ENCODE data around the gene KPNA1. TPM values are rescaled to one million over a fixed set of nuclear protein-coding genes. Genes with fewer than 3 reads are reported as not detected.
"Not testable (repeated sequence)": the region's sequence is repeated elsewhere in the genome, so short reads cannot be mapped to it uniquely, and the experiment has no call there.

The KPNA1 gene
- total and polyA plus RNA-seq, 2 experiments from 2014 or later: 34.0 to 62.6 TPM

- Histone ChIP-seq H2AFZ (no peak overlapping the region), H3K4me2 (ENCODE audit: unreplicated experiment) (no peak overlapping the region), H3K4me1 (ENCODE audit: insufficient read depth) (peaks cover 9% of the 10 kb centered on the region; the same call in 1 of the 2 replicates), H3F3A (ENCODE audit: insufficient read depth) (peaks cover 12% of the 10 kb centered on the region), H3K36me3 (ENCODE audit: low read depth) (no peaks in the 10 kb centered on the region; the same call in 1 of the 2 replicates), H4K20me1 (ENCODE audit: insufficient read depth) (peaks cover 29% of the 10 kb centered on the region), H3K27ac (no peak overlapping the region), H3K9me3 (ENCODE audit: low read depth) (no peaks in the 10 kb centered on the region), H3K79me2 (ENCODE audit: insufficient read depth) (peaks cover 79% of the 10 kb centered on the region), H3K9me2 (ENCODE audit: insufficient read depth) (no peaks in the 10 kb centered on the region), H3K27me3 (replicated peaks; ENCODE audit: insufficient read depth) (no peaks in the 10 kb centered on the region), H3K4me3 (no peak overlapping the region), H3K9ac (no peak overlapping the region)
- TF ChIP-seq EZH2phosphoT487 (IDR thresholded peaks at IDR 0.05; ENCODE audit: insufficient read depth, low read depth): no peak
- no peak for TF ChIP-seq EZH2 (IDR thresholded peaks at IDR 0.05; ENCODE audit: insufficient read depth, poor library complexity, severe bottlenecking)
- DNase-seq: no peak
- in situ Hi-C loops (cut with MboI): no loop called here
- 93 to 95% methylated on average over 8 of the region's 8 CpGs for WGBS, 2 experiments (ENCODE audit: low coverage in 1 of 2, low lambda C conversion rate in 2 of 2, missing lambda C conversion rate in 2 of 2)
Measured at GRCh38 chr3:122510878-122511535, 3.7 kb downstream of the KPNA1 start.

GRCh38 chr3:122508944-122509343, 5.8 kb downstream of the KPNA1 start:
- H3K9ac ChIP-seq; H3K27ac ChIP-seq; H3K4me2 ChIP-seq (ENCODE audit: unreplicated experiment); in situ Hi-C loops (cut with MboI); H3K9me2 ChIP-seq (ENCODE audit: insufficient read depth); H3K9me3 ChIP-seq (ENCODE audit: low read depth); H3K36me3 ChIP-seq (ENCODE audit: low read depth); DNase-seq; H3K4me3 ChIP-seq; H3K27me3 ChIP-seq (replicated peaks; ENCODE audit: insufficient read depth); H2AFZ ChIP-seq; H3K4me1 ChIP-seq (ENCODE audit: insufficient read depth): not testable (repeated sequence)
- peaks cover 36% of the 10 kb centered on the region for H4K20me1 ChIP-seq (ENCODE audit: insufficient read depth)
- H3F3A ChIP-seq (ENCODE audit: insufficient read depth): peaks cover 12% of the 10 kb centered on the region
- H3K79me2 ChIP-seq (ENCODE audit: insufficient read depth): peaks cover 100% of the 10 kb centered on the region
- 82 to 85% methylated on average over 9 of the region's 9 CpGs for WGBS, 2 experiments (ENCODE audit: low coverage in 1 of 2, low lambda C conversion rate in 2 of 2, missing lambda C conversion rate in 2 of 2)

DNA sequence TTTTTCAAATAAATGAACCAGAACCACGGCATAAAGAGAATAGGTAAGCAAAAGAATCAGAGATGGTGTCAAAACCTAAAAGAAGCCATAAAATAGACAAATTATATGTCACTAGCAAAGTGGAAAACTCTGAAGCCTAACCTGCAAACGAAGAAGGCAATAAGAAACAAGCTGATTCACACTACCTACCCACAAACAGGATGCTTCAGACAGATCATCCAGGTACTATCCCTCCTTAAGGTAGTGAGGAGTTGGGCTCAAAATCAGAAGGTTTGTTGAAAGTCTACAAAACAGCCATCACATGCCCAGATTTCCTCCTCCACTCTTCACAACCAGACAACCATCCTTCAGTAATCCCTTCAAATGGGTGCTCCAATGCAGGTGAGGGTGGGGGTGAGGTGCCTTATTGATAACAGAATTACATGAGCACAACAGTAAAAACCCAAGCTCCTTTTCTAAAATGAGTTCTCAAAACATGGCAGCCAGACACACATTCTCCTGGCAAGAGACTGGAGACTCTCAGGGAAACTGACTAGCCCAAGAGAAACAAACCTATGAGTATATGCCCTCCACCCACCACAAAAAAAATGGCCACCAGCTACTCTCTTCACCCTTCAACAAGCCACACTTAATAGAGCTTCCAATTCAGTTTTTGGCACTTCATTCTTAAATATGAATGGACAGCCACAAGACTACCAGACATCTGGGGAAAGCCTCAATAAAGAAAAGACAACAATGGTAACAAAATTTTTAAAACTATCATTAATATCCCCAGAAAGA, 6.4 kb downstream of the KPNA1 start:
- Histone ChIP-seq H3K9me2 (ENCODE audit: insufficient read depth) (no peaks in the 10 kb centered on the region), H3K4me1 (ENCODE audit: insufficient read depth) (peaks cover 7% of the 10 kb centered on the region; the same call in 1 of the 2 replicates), H3K79me2 (ENCODE audit: insufficient read depth) (peaks cover 100% of the 10 kb centered on the region), H3K4me2 (ENCODE audit: unreplicated experiment) (no peak overlapping the region), H3K27me3 (replicated peaks; ENCODE audit: insufficient read depth) (no peaks in the 10 kb centered on the region), H3K27ac (no peak overlapping the region), H3K9ac (no peak overlapping the region), H3K36me3 (ENCODE audit: low read depth) (no peaks in the 10 kb centered on the region; the same call in 1 of the 2 replicates), H2AFZ (no peak overlapping the region), H3K4me3 (no peak overlapping the region), H3F3A (ENCODE audit: insufficient read depth) (peaks cover 7% of the 10 kb centered on the region), H4K20me1 (ENCODE audit: insufficient read depth) (peaks cover 38% of the 10 kb centered on the region), H3K9me3 (ENCODE audit: low read depth) (no peaks in the 10 kb centered on the region)
- no peak for TF ChIP-seq EZH2phosphoT487 (IDR thresholded peaks at IDR 0.05; ENCODE audit: insufficient read depth, low read depth)
- TF ChIP-seq EZH2 (IDR thresholded peaks at IDR 0.05; ENCODE audit: insufficient read depth, poor library complexity, severe bottlenecking): no peak
- 94 to 96% methylated on average over 2 of the region's 2 CpGs for WGBS, 2 experiments (ENCODE audit: low coverage in 1 of 2, low lambda C conversion rate in 2 of 2, missing lambda C conversion rate in 2 of 2)
- in situ Hi-C loops (cut with MboI): no loop called here
- DNase-seq: no peak

DNA sequence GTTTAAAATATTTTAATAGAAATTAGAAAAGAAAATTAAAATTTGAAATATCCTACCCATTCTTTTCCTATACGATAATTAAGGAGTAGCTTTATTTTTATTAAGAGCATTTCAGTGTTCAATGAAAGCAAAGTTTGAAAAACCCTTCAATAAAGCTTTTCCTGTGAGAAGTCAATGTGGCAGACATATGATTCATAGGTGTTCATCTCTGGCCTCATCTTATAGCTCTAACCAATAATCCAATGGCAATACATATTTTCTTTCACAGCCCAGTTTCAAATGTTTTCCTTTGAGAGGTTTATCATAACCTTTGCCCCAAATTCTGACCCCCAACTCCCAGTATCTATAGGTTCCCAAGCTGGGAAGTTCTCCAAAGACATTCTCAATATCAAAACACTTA, 8.3 kb downstream of the KPNA1 start:
- in situ Hi-C loops (cut with MboI): no loop called here
- H3K9ac ChIP-seq: no peak overlapping the region

More for the DNA sequence above, 8.3 kb downstream of the KPNA1 start:
- Histone ChIP-seq H3K79me2 (ENCODE audit: insufficient read depth) (peaks cover 100% of the 10 kb centered on the region), H3K36me3 (ENCODE audit: low read depth) (no peaks in the 10 kb centered on the region; the same call in 1 of the 2 replicates), H4K20me1 (ENCODE audit: insufficient read depth) (peaks cover 54% of the 10 kb centered on the region), H3K4me3 (no peak overlapping the region), H2AFZ (no peak overlapping the region), H3K4me2 (ENCODE audit: unreplicated experiment) (no peak overlapping the region), H3K9me3 (ENCODE audit: low read depth) (no peaks in the 10 kb centered on the region), H3K9me2 (ENCODE audit: insufficient read depth) (no peaks in the 10 kb centered on the region), H3K27ac (no peak overlapping the region), H3K27me3 (replicated peaks; ENCODE audit: insufficient read depth) (no peaks in the 10 kb centered on the region), H3K4me1 (ENCODE audit: insufficient read depth) (no peaks in the 10 kb centered on the region), H3F3A (ENCODE audit: insufficient read depth) (no peaks in the 10 kb centered on the region)
- WGBS, 2 experiments (ENCODE audit: low coverage in 1 of 2, low lambda C conversion rate in 2 of 2, missing lambda C conversion rate in 2 of 2): 97 to 98% methylated on average over 1 of the region's 1 CpG
- no peak for TF ChIP-seq EZH2 (IDR thresholded peaks at IDR 0.05; ENCODE audit: insufficient read depth, poor library complexity, severe bottlenecking)
- TF ChIP-seq EZH2phosphoT487 (IDR thresholded peaks at IDR 0.05; ENCODE audit: insufficient read depth, low read depth): no peak
- DNase-seq: no peak

Measured in GM23248 (cell line).